CD4-positive, alpha-beta T cell (primary cell): ENCODE results near the gene DTNB. TPM values are rescaled to one million over a fixed set of nuclear protein-coding genes. Genes with fewer than 3 reads are reported as not detected.

Experiments
- ATAC-seq: fragments of 200-7000 bp; cut with Tn5 transposase; one replicate; pipeline ENCODE4 v1.10.0; 2022; ENCODE audit warnings: mild to moderate bottlenecking; ENCODE audit not compliant: poor library complexity
- CTCF ChIA-PET: fragments of 350-600 bp; sonication (Branson Sonifier 250); formaldehyde crosslinking; loops from one replicate; lab custom pipeline; 2021; ENCODE audit warnings: antibody characterized with exemption, inconsistent platforms; lab: Charles Lee
- POLR2A ChIA-PET: fragments of 350-600 bp; sonication (Branson Sonifier 250); formaldehyde crosslinking; loops from one replicate; lab custom pipeline; 2021; ENCODE audit warnings: antibody characterized with exemption, inconsistent platforms; lab: Charles Lee
- DNase-seq, 14 experiments: peaks; one replicate each; pipeline ENCODE4 v3.0.0-alpha.2; 2013 to 2020; ENCODE audit warnings: mixed read lengths in 2 of 14
- H3K27ac ChIP-seq, 2 donors: one replicate each; pipeline versions ENCODE4 v1.5.1 to v1.7.0; 2013; ENCODE audit warnings: low read length in 2 of 2, low read depth in 1 of 2, mild to moderate bottlenecking in 1 of 2
- H3K27me3 ChIP-seq, 2 experiments: 1 replicate in 1 of 2; 2 replicates in 1 of 2; pipeline versions ENCODE4 v1.6.1 to v1.7.0; 2013; ENCODE audit warnings: low read length in 2 of 2, control low read depth in 1 of 2, mild to moderate bottlenecking in 1 of 2, moderate library complexity in 1 of 2; ENCODE audit not compliant: insufficient read depth in 2 of 2, control insufficient read depth in 1 of 2
- H3K36me3 ChIP-seq: one replicate; pipeline ENCODE4 v1.6.1; 2013; ENCODE audit warnings: low read length, control low read depth; ENCODE audit not compliant: insufficient read depth
- H3K4me1 ChIP-seq: one replicate; pipeline ENCODE4 v1.6.1; 2013; ENCODE audit warnings: low read length, control low read depth; ENCODE audit not compliant: insufficient read depth
- H3K4me3 ChIP-seq: one replicate; pipeline ENCODE4 v1.5.1; 2013; ENCODE audit warnings: mild to moderate bottlenecking, low read length, moderate library complexity
- H3K9me3 ChIP-seq, 2 experiments: 1 replicate in 1 of 2; 2 replicates in 1 of 2; pipeline versions ENCODE4 v1.6.1 to v1.7.0; 2013; ENCODE audit warnings: low read length in 2 of 2, mild to moderate bottlenecking in 2 of 2, control low read depth in 1 of 2, moderate library complexity in 1 of 2; ENCODE audit not compliant: control insufficient read depth in 1 of 2, insufficient read depth in 1 of 2
- H3K27ac Mint-ChIP-seq: one replicate; pipeline ENCODE4 v1.8.0; 2020; ENCODE audit warnings: mixed read lengths
- H3K27me3 Mint-ChIP-seq: one replicate; pipeline ENCODE4 v1.8.0; 2021; ENCODE audit warnings: mixed read lengths
- H3K36me3 Mint-ChIP-seq: one replicate; pipeline ENCODE4 v1.8.0; 2021; ENCODE audit warnings: low read depth, mixed read lengths
- H3K4me1 Mint-ChIP-seq: one replicate; pipeline ENCODE4 v1.8.0; 2021; ENCODE audit warnings: low read depth, mixed read lengths
- H3K4me3 Mint-ChIP-seq: one replicate; pipeline ENCODE4 v1.8.0; 2020; ENCODE audit warnings: mild to moderate bottlenecking, mixed read lengths
- H3K9me3 Mint-ChIP-seq: one replicate; pipeline ENCODE4 v1.8.0; 2020; ENCODE audit warnings: mixed read lengths
- CTCF ChIP-seq: fragments of 200-600 bp; IDR thresholded peaks from one replicate; pipeline ENCODE4 v1.8.0; 2022; ENCODE audit warnings: antibody characterized with exemption, mild to moderate bottlenecking
- intact Hi-C, 2 experiments: fragments of 100-400 bp; cut with DNase I in 1 of 2; cut with micrococcal nuclease in 1 of 2; formaldehyde crosslinking; loops; one replicate each; pipeline versions ENCODE4 v1.15.1 to v1.9.0; 2023 to 2025; cut with DNase I, micrococcal nuclease
- microRNA-seq: library from miRNA; unstranded; fragments of <30 nt; microRNA quantifications from one replicate; pipeline ENCODE4 v1.2.0, GENCODE V29; 2021; ENCODE audit warnings: borderline microRNAs expressed, borderline replicate concordance
- total RNA-seq, 174 experiments: library from RNA in 2 of 174; stranded (reverse) in 2 of 174; gene quantifications; one replicate each; pipeline ENCODE4 v1.2.3 and lab custom pipeline; 2021 to 2026

DTNB gene
- total RNA-seq, 2 experiments from 2014 or later, result 30.1 to 33.6 TPM

- ATAC-seq, result no peak
- DNase-seq, result no peak
- H3K36me3 Mint-ChIP-seq, result peaks cover 44% of the 10 kb centered on the region
- H3K27ac Mint-ChIP-seq, result no peak overlapping the region
- H3K27me3 Mint-ChIP-seq, result no peaks in the 10 kb centered on the region
- H3K27ac ChIP-seq, result no peak overlapping the region
- H3K27me3 ChIP-seq, result no peaks in the 10 kb centered on the region
- H3K4me1 ChIP-seq, result peaks cover 55% of the 10 kb centered on the region
- H3K4me3 ChIP-seq, result no peak overlapping the region
- peaks cover 12% of the 10 kb centered on the region for H3K36me3 ChIP-seq
- CTCF ChIA-PET, result no interaction called here
- no peak for TF ChIP-seq CTCF
- intact Hi-C loops, result no loop called here
- H3K4me3 Mint-ChIP-seq, result no peak overlapping the region
- peaks cover 59% of the 10 kb centered on the region for H3K4me1 Mint-ChIP-seq
- peaks cover 8 to 23% of the 10 kb centered on the region in 2 experiments for H3K9me3 ChIP-seq
- POLR2A ChIA-PET, result interaction anchor here (0.7 to 1.2 kb wide), 5 partner anchors 10 to 55 kb away, joined by 3 to 4 read pairs (median 3); no protein-coding TSS in a partner anchor
- peaks cover 2% of the 10 kb centered on the region for H3K9me3 Mint-ChIP-seq
These were observed 345.0 kb downstream of the DTNB start for GRCh38 chr2:25328152-25329085.

Small RNA genes lying within 50 kb of the gene (microRNA-seq; reads per million reads assigned to microRNA genes)
- 63.7 reads per million, percentile 62 among the genes with 10 or more reads in this experiment for gene MIR1301

Other genes with a start within 250 kb of the DTNB start
- gene ASXL2, start 204.9 kb upstream of the DTNB start, total RNA-seq, result 10 to 100 TPM; 15.1 to 17.2 TPM